Epithelial cell of esophagus (primary cell): Measurements from ENCODE around the gene B3GNT9.

Source experiments
- DNase-seq: peaks from one replicate; pipeline ENCODE4 v3.0.0; 2010; ENCODE audit warnings: low read depth
- H3K4me3 ChIP-seq: 2 replicates; pipeline ENCODE4 v1.5.1; 2011; ENCODE audit warnings: mild to moderate bottlenecking, low read length, control low read depth
- TF ChIP-seq, protein P1 (sequence below): IDR thresholded peaks from 2 replicates; pipeline ENCODE4 v1.5.1; 2011; ENCODE audit warnings: low read depth, mild to moderate bottlenecking, low read length, control low read depth, inconsistent platforms; ENCODE audit not compliant: insufficient read depth; ENCODE audit errors: missing control alignments

The B3GNT9 gene

DNA sequence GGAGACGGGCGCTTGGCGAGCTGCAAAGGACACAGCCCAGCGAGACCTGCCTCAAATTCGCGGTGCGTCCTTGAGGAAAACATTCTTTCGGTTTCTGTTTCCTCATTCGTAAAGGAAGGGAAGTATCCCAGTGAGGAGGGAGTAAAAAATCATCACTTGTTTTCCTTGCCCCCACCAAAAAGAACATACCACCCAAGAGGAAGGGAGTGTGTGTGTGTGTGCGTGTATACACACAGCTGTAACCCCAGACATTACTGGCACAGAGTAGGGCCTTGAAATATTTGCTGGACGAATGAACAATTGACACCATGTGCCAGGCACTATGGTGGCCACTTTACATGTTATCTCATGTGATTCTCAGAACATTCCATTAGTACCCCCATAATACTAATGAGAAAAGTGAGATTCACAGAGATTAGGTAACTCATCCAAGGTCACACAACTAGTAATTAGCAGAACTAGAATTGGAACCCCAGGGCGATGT lies 34.9 kb upstream of the B3GNT9 start:
- no peak overlapping the region for H3K4me3 ChIP-seq
- no peak for DNase-seq

DNA sequence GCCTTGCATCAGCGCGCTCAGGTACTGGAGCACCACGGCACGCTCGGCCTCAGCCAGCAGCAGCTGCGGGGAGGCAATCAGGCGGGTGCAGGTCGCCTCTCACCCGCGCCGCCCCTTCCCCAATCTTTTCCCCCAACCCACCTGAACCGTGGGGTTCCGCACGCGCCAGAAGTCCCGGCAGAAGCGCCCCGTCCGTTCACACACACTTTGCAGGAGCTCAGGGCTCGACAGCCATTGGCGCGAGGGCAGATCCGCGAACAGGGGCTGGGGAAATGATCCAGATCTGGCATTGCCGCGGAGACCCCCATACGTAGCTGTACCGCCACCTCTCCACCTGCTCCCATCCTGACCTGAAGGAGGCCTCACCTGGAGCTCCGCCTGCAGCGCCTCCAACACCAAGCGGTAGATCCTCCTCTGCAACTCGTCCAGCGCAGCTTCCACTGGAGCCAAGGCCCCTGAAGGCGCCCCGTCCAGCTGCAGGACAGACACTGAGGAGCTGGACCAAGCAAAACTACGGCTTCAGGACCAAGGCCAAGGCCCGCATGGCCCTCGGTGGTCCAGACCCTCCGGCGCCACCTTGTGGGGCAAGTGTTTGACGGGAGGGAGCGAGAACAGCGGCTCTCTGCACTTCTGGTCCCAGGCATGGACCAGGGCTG lies 34.3 kb upstream of the B3GNT9 start:
- DNase-seq = peak; percentile 85
- H3K4me3 ChIP-seq = no peak overlapping the region
- TF ChIP-seq, protein P1, sequence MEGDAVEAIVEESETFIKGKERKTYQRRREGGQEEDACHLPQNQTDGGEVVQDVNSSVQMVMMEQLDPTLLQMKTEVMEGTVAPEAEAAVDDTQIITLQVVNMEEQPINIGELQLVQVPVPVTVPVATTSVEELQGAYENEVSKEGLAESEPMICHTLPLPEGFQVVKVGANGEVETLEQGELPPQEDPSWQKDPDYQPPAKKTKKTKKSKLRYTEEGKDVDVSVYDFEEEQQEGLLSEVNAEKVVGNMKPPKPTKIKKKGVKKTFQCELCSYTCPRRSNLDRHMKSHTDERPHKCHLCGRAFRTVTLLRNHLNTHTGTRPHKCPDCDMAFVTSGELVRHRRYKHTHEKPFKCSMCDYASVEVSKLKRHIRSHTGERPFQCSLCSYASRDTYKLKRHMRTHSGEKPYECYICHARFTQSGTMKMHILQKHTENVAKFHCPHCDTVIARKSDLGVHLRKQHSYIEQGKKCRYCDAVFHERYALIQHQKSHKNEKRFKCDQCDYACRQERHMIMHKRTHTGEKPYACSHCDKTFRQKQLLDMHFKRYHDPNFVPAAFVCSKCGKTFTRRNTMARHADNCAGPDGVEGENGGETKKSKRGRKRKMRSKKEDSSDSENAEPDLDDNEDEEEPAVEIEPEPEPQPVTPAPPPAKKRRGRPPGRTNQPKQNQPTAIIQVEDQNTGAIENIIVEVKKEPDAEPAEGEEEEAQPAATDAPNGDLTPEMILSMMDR = peak; percentile 63

More for the DNA sequence above, 34.9 kb upstream of the B3GNT9 start:
- TF ChIP-seq, protein P1 = no peak

DNA sequence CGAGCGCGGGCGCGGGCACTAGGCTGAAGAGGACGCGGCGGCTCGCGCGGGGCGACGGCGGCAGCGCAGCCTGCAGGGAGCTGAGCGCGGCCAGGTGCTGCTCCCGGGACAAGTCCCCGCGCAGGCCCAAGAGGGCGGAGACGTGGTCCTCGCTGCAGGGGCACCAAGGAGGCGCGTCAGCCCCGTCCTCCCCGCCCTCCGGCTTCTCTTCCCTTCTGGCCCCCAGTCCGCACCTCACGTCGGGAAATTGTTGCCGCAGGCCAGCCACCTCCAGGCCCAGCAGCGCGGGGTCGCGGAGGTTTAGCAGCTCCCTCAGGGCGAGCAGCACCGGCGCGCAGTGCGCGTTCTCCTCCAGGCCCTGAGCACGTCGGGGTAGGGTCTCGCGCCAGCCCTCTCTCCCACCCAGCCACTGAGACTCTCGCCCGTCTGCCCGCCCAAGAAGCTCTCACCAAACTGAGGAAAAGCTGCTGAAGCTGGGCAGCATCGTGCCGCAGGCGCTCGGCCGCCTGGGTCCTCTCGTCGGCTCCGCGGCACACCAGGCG lies 33.7 kb upstream of the B3GNT9 start:
- TF ChIP-seq, protein P1 = no peak
- DNase-seq = no peak

DNA sequence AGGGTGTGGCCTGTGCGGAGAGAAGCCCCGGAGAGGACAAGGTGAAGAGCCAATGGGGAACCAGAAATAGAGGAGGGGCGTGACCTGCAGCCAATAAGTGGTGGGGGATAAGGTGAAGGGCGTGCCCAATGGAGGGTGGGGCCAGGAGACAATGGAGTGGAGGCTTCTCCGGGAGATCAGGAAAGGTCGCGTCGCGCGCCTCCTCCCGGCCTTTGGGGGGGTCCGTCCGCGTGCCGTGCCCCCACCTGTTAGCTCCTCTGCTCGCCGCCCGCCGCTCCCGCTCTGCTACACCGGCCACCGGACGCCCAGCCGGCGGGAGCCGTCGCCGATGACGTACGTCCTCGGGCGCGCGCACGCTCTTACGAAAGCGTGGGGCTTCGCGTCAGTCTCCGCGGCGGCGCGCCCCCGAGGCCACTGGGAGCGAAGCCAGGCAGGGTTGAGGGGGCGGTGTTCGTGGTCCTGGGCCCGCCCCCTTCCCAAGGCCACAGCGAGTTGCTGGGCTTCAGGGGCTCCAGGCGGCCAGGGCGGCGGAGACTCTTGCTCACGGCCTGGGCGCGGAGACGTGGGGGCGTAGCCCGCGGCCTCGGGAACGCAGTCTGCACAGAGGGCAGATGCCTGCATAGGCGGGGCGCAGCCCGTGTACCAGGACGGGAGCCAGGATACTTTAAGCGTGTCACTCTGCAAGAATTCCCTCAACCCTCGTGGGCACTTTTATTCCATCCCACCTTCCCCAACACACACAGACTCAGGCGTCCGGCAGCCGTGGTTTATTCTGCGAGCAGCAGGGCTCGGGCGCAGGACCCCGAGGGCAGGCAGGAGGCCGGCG lies 33.0 kb upstream of the B3GNT9 start, which contains the start of gene MATCAP1:
Gene MATCAP1, minus strand, starts transcription at position 337 of the 826 bp plus-strand sequence. CDS start 3,353 bp downstream, outside the sequence.
- TF ChIP-seq, protein P1 = no peak
- peak; percentile 99 for DNase-seq
- peak within 1 kb of the TSS; percentile 60 for H3K4me3 ChIP-seq

More for the DNA sequence above, 33.7 kb upstream of the B3GNT9 start:
- H3K4me3 ChIP-seq = peak overlapping the region; percentile 60

DNA sequence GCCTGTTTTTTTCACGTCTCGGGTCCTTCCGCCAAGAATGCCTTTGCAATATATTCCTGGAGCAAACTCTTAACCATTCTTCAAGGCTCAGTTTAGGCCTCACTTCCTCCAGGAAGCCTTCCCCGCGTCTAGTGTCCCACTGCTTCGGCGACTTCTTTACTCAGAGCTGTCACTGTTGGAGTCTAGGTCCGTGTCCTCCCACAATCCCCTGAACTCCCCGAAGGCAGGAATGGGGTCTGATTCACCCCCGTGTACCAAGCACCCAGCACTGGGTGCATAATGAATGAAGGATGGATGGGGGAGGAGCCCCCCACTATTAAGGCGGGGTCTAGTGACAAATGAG lies 32.5 kb upstream of the B3GNT9 start:
- no peak for DNase-seq
- TF ChIP-seq, protein P1 = no peak
- peak overlapping the region; percentile 60 for H3K4me3 ChIP-seq

DNA sequence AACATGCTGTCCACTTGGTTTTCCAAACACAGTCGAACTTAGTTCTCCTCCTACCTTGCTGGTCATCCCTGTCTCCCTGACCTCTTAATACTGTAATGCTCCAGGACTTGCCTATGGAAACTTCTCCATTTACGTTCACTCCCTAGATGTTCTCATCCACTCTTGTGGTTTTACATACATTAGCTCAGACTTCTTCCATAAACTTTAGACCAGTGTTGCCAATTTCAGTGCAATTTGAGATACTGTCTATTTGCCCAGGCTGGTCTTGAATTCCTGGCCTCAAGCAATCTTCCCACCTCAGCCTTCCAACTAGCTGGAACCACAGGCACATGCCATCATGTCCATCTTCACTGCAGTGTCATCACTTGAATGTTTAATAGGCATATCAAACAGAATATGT lies 31.5 kb upstream of the B3GNT9 start:
- TF ChIP-seq, protein P1 = no peak
- no peak overlapping the region for H3K4me3 ChIP-seq
- no peak for DNase-seq
